Epithelial cell of esophagus (primary cell): ENCODE results near the gene CDH13.

Source experiments
- DNase-seq: peaks from one replicate; pipeline ENCODE4 v3.0.0; 2010; ENCODE audit warnings: low read depth
- H3K4me3 ChIP-seq: 2 replicates; pipeline ENCODE4 v1.5.1; 2011; ENCODE audit warnings: mild to moderate bottlenecking, low read length, control low read depth
- CTCF ChIP-seq: IDR thresholded peaks from 2 replicates; pipeline ENCODE4 v1.5.1; 2011; ENCODE audit warnings: low read depth, mild to moderate bottlenecking, low read length, control low read depth, inconsistent platforms; ENCODE audit not compliant: insufficient read depth; ENCODE audit errors: missing control alignments

CDH13 gene

GRCh38 chr16:83420206-83420760 lies 793.5 kb downstream of the CDH13 start:
- no peak overlapping the region for H3K4me3 ChIP-seq
- TF ChIP-seq CTCF: no peak
- peak; percentile 52 for DNase-seq

GRCh38 chr16:83433201-83433600 lies 806.4 kb downstream of the CDH13 start:
- no peak for DNase-seq
- H3K4me3 ChIP-seq: no peak overlapping the region
- no peak for TF ChIP-seq CTCF

DNA sequence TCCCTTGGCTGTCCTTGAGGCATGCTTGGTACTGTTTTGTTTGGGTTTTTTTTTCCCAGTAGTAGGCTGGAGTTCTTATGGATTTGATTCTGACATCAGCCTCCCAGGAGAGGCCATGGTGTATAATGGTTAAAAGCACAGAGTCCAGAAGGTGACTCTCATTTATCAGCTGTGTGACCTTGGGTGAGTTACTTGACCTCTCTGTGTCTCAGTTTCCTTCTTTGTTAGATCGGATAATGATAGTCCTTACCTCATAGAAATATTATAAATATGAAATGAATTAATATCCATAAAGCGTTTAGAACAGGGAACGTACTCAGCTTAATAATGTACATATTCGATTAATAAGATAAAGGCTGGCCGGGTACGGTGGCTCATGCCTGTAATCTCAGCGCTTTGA lies 810.3 kb downstream of the CDH13 start:
- DNase-seq: no peak
- H3K4me3 ChIP-seq: no peak overlapping the region
- no peak for TF ChIP-seq CTCF

GRCh38 chr16:83438326-83438725 lies 811.6 kb downstream of the CDH13 start:
- no peak for TF ChIP-seq CTCF
- no peak for DNase-seq
- H3K4me3 ChIP-seq: no peak overlapping the region

DNA sequence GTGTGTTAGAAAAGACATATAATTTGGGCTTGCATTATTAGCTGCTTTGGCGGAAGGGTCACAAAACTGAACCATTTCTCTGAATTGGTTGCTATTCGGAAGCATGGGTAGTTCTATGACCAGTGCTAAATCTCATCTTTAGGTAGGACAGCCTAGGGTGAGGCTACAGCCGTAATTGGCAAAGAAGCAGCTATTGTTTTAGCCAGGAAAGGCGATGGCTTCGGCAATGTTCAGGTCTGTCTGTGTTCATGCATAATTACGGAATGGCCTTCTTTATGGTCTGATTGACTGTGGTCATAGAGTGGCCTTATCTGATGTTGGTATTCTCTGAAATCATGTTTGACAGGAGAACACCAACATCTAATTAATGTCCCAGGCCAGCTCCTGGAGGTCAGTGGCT lies 812.6 kb downstream of the CDH13 start:
- no peak for TF ChIP-seq CTCF
- H3K4me3 ChIP-seq: no peak overlapping the region
- DNase-seq: no peak

DNA sequence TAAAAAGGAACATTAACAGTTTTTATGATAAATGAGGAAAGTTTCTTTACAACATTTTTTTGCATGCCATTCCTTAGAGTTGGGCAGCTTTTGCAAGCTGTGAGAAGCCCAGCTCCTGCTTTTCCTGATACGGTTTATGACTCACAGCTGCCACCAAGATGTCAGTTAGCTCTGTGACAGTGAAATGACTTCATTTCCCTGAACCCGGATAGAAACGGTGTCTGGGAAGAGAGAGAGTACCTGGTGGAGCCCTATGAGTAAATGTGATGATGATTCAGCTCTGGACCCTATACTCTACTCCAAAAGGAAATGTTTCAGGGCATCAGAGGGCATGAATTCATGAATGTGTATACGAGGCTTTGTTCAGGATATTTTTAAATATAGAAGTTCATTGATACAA lies 814.7 kb downstream of the CDH13 start:
- peak; percentile 66 for DNase-seq
- H3K4me3 ChIP-seq: no peak overlapping the region
- no peak for TF ChIP-seq CTCF

GRCh38 chr16:83443972-83444371 lies 817.2 kb downstream of the CDH13 start:
- no peak overlapping the region for H3K4me3 ChIP-seq
- DNase-seq: no peak
- TF ChIP-seq CTCF: no peak
